Vagina (tissue), 2 donors: ENCODE data around the gene NKIRAS1.

Experiments
- CTCF ChIP-seq, 3 experiments: fragments of 450-650 bp in 2 of 3; fragments of 200-600 bp in 1 of 3; sonication (generic) in 1 of 3; IDR thresholded peaks; one replicate each; pipeline ENCODE4 v1.5.1; 2017 to 2019; ENCODE audit warnings: antibody characterized with exemption in 3 of 3, mild to moderate bottlenecking in 2 of 3, moderate library complexity in 2 of 3
- POLR2AphosphoS5 ChIP-seq, 2 donors: sonication (generic); formaldehyde crosslinking; IDR thresholded peaks; one replicate each; pipeline ENCODE4 v1.9.0; 2017; ENCODE audit warnings: antibody characterized with exemption in 2 of 2, mild to moderate bottlenecking in 2 of 2, low read depth in 1 of 2; ENCODE audit not compliant: insufficient read depth in 1 of 2

DNA sequence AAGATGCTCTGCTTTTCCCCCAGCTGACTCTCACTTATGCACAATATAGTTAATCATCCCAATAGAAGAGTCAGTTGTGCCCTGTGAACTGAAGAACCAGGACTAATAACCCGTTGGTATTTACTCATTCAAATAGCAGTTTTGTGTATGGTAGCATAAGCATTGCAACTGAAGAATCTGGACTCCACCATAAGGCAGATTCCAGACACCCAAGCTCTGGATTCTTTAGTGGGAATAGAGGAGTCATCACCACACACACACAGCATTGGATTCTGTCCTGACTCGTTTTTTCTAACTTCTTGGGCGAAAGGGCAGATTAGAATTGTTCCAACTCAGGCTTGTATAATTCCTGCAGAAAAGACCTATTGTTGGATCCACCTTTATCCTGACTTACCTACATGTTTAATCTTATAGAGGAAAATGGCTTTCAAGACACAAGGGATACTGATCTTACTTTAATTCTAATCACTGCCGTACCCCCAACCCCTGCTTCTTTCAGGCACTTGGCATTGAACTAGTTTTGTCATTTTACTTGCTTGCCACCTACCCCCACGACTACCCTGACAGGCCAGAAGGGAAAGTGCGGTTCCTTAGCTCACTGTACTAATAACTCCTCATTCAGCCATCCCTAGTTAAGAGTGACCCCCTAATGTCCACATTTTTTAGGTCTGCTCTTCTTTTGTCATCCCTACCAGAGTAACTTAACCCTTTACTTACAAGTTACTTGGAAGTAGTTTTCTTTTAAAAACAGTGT, 42.3 kb downstream of the NKIRAS1 start:
- TF ChIP-seq CTCF (IDR thresholded peaks at IDR 0.05) = no peak
- TF ChIP-seq POLR2AphosphoS5 (IDR thresholded peaks at IDR 0.05; ENCODE audit: insufficient read depth in 1 of 2, low read depth in 1 of 2) = no peak
